ENCODE measurements around the gene PRM2.

PRM2 gene

DNA sequence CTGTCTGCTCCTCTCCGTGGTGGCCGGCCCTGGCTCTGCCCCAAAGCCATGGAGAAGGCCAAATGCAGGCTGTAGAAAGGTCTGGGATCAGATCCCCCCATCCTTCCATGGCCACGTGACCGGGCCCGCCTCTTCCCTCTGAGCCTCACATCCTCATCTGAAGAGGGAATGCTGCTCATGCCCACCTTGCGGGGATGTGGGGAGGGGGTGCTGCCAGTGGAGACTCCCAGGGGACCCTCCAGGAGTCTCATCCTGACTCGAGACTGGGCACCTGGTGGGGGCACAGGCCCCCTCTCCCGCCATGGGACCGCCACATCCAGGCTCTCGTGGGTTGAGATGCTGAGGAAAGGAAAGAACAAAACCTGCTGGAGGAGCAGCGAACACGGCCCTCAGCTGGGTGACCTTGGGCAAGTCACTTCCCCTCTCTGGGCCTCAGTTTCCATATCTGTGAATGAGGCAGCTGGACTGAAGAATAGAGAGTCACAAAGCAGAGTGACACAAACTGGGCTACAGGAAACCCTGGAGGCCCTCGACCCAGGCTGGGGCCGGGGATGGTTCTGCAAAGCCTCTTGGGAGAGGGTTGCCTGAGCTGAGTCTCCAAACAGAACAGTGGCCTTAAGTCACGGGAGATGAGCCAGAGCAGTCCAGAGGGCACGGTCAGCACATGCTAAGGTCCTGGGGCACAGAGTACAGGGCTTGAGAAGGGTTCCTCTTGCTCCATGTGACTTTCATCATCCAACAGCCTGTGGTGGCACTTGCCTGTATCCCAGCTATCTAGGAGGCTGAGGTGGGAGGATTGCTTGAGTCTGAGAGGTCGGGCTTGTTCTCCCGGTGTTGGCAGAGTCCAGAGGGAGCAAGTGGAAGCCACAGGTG, 50.4 kb downstream of the PRM2 start:
- TF ChIP-seq TAF1 (IDR thresholded peaks at IDR 0.05; ENCODE audit: borderline replicate concordance, insufficient read depth, low read length) (no peak), POLR2AphosphoS5 (IDR thresholded peaks at IDR 0.05; ENCODE audit: low read depth, low read length) (no peak), SIN3A (IDR thresholded peaks at IDR 0.05; ENCODE audit: borderline replicate concordance, insufficient read depth, low read length) (no peak), FOXP2 (optimal IDR thresholded peaks at IDR 0.05; ENCODE audit: borderline replicate concordance, extremely low read depth, extremely low read length, insufficient read depth) (no peak)
- TF ChIP-seq, protein P1, sequence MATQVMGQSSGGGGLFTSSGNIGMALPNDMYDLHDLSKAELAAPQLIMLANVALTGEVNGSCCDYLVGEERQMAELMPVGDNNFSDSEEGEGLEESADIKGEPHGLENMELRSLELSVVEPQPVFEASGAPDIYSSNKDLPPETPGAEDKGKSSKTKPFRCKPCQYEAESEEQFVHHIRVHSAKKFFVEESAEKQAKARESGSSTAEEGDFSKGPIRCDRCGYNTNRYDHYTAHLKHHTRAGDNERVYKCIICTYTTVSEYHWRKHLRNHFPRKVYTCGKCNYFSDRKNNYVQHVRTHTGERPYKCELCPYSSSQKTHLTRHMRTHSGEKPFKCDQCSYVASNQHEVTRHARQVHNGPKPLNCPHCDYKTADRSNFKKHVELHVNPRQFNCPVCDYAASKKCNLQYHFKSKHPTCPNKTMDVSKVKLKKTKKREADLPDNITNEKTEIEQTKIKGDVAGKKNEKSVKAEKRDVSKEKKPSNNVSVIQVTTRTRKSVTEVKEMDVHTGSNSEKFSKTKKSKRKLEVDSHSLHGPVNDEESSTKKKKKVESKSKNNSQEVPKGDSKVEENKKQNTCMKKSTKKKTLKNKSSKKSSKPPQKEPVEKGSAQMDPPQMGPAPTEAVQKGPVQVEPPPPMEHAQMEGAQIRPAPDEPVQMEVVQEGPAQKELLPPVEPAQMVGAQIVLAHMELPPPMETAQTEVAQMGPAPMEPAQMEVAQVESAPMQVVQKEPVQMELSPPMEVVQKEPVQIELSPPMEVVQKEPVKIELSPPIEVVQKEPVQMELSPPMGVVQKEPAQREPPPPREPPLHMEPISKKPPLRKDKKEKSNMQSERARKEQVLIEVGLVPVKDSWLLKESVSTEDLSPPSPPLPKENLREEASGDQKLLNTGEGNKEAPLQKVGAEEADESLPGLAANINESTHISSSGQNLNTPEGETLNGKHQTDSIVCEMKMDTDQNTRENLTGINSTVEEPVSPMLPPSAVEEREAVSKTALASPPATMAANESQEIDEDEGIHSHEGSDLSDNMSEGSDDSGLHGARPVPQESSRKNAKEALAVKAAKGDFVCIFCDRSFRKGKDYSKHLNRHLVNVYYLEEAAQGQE (IDR thresholded peaks at IDR 0.05; ENCODE audit: insufficient read depth in 1 of 2, low read depth in 2 of 2, low read length in 2 of 2), result no peak

Data from PFSK-1 (cell line).